CD14-positive monocyte (primary cell): ENCODE data around the gene LDLRAD4. TPM values are rescaled to one million over a fixed set of nuclear protein-coding genes. Genes with fewer than 3 reads are reported as not detected.

ENCODE experiments used
- DNase-seq, 3 donors: peaks; one replicate each; pipeline ENCODE4 v3.0.0-alpha.2; 2011 to 2022
- H2AFZ ChIP-seq: 2 replicates; pipeline ENCODE4 v1.6.0; 2012; ENCODE audit warnings: mild to moderate bottlenecking, low read depth, low read length, inconsistent platforms; ENCODE audit not compliant: insufficient read depth, poor library complexity, severe bottlenecking
- H3K27ac ChIP-seq, 2 donors: 1 replicate in 1 of 2; 2 replicates in 1 of 2; pipeline ENCODE4 v1.5.1; 2012 to 2013; ENCODE audit warnings: low read length in 2 of 2, control low read depth in 1 of 2, inconsistent platforms in 1 of 2, low read depth in 1 of 2, mild to moderate bottlenecking in 1 of 2
- H3K27me3 ChIP-seq, 2 donors: one replicate each; pipeline versions ENCODE4 v1.6.0 to v1.6.1; 2011 to 2013; ENCODE audit warnings: low read length in 2 of 2; ENCODE audit not compliant: control insufficient read depth in 2 of 2, insufficient read depth in 2 of 2
- H3K36me3 ChIP-seq, 2 donors: replicated peaks in 1 of 2; 1 replicate in 1 of 2; 2 replicates in 1 of 2; pipeline versions ENCODE4 v1.5.1 to v1.6.1; 2012 to 2013; ENCODE audit warnings: low read length in 2 of 2, control low read depth in 1 of 2, inconsistent platforms in 1 of 2, mild to moderate bottlenecking in 1 of 2; ENCODE audit not compliant: insufficient read depth in 2 of 2, control insufficient read depth in 1 of 2
- H3K4me1 ChIP-seq, 2 donors: 1 replicate in 1 of 2; 2 replicates in 1 of 2; pipeline versions ENCODE4 v1.5.1 to v1.6.1; 2012 to 2013; ENCODE audit warnings: low read length in 2 of 2, control low read depth in 1 of 2, inconsistent platforms in 1 of 2, mild to moderate bottlenecking in 1 of 2, moderate library complexity in 1 of 2; ENCODE audit not compliant: insufficient read depth in 2 of 2, control insufficient read depth in 1 of 2
- H3K4me2 ChIP-seq: replicated peaks from 2 replicates; pipeline ENCODE3; 2012; ENCODE audit warnings: low read length, moderate library complexity, mild to moderate bottlenecking; ENCODE audit not compliant: poor library complexity, severe bottlenecking; ENCODE audit errors: extremely low read depth
- H3K4me3 ChIP-seq, 3 experiments: fragments of 200-600 bp in 1 of 3; sonication (generic) in 1 of 3; replicated peaks in 1 of 3; 1 replicate in 2 of 3; 2 replicates in 1 of 3; pipeline ENCODE4 v1.5.1; 2011 to 2013; ENCODE audit warnings: low read length in 3 of 3, mild to moderate bottlenecking in 3 of 3, control low read depth in 2 of 3, low read depth in 2 of 3, inconsistent platforms in 1 of 3, moderate library complexity in 1 of 3
- H3K79me2 ChIP-seq: 2 replicates; pipeline ENCODE4 v1.6.0; 2012; ENCODE audit warnings: mild to moderate bottlenecking, control low read depth, inconsistent platforms, low read length, moderate library complexity; ENCODE audit not compliant: insufficient read depth
- H3K9ac ChIP-seq: 2 replicates; pipeline ENCODE4 v1.6.0; 2017; ENCODE audit warnings: low read length, mild to moderate bottlenecking; ENCODE audit not compliant: insufficient read depth, poor library complexity, severe bottlenecking
- H3K9me3 ChIP-seq, 2 donors: replicated peaks in 1 of 2; 1 replicate in 1 of 2; 2 replicates in 1 of 2; pipeline versions ENCODE4 v1.5.1 to v1.6.1; 2012 to 2013; ENCODE audit warnings: low read length in 2 of 2, control low read depth in 1 of 2; ENCODE audit not compliant: control insufficient read depth in 1 of 2, insufficient read depth in 1 of 2
- H4K20me1 ChIP-seq: 2 replicates; pipeline ENCODE4 v1.6.0; 2012; ENCODE audit warnings: mild to moderate bottlenecking, low read length, control low read depth, moderate library complexity; ENCODE audit not compliant: insufficient read depth
- H3K27ac Mint-ChIP-seq, 7 donors: one replicate each; pipeline ENCODE4 v1.8.0; 2020; ENCODE audit warnings: mild to moderate bottlenecking in 7 of 7, mixed read lengths in 7 of 7, moderate library complexity in 6 of 7, inconsistent platforms in 2 of 7
- H3K27me3 Mint-ChIP-seq, 3 donors: one replicate each; pipeline ENCODE4 v1.8.0; 2021 to 2022; ENCODE audit warnings: low read depth in 3 of 3, mild to moderate bottlenecking in 3 of 3, mixed read lengths in 3 of 3, moderate library complexity in 3 of 3, inconsistent platforms in 1 of 3
- H3K36me3 Mint-ChIP-seq, 2 donors: one replicate each; pipeline ENCODE4 v1.8.0; 2020; ENCODE audit warnings: mixed read lengths in 2 of 2, inconsistent platforms in 1 of 2, mild to moderate bottlenecking in 1 of 2
- H3K4me1 Mint-ChIP-seq: one replicate; pipeline ENCODE4 v1.8.0; 2020; ENCODE audit warnings: mild to moderate bottlenecking, mixed read lengths
- H3K4me3 Mint-ChIP-seq, 2 donors: one replicate each; pipeline ENCODE4 v1.8.0; 2020; ENCODE audit warnings: mild to moderate bottlenecking in 2 of 2, mixed read lengths in 2 of 2, moderate library complexity in 1 of 2
- H3K9me3 Mint-ChIP-seq, 7 donors: one replicate each; pipeline ENCODE4 v1.8.0; 2020 to 2022; ENCODE audit warnings: mixed read lengths in 7 of 7, mild to moderate bottlenecking in 6 of 7, moderate library complexity in 6 of 7, inconsistent platforms in 2 of 7
- CTCF ChIP-seq: fragments of 200-600 bp; IDR thresholded peaks from one replicate; pipeline ENCODE4 v1.8.0; 2022; ENCODE audit warnings: antibody characterized with exemption, mild to moderate bottlenecking
- WGBS: methylation state at CpG from one replicate; pipeline ENCODE4 v1.1.5; 2013; ENCODE audit warnings: missing lambda C conversion rate; ENCODE audit not compliant: insufficient coverage; 5-methylcytosine and 5-hydroxymethylcytosine counted together
- intact Hi-C, 2 donors: fragments of 100-400 bp; cut with micrococcal nuclease; formaldehyde crosslinking; loops; one replicate each; pipeline versions ENCODE4 v1.15.0 to v1.15.1; 2023
- polyA plus RNA-seq, 3 donors: library from polyadenylated mRNA; depleted of rRNA in 1 of 3; unstranded in 2 of 3; stranded (reverse) in 1 of 3; fragments of 300-500 nt in 2 of 3; fragments of >200 nt in 1 of 3; fragmentation: Illumina TruSeq in 2 of 3; gene quantifications; 1 replicate in 2 of 3; 2 replicates in 1 of 3; pipeline ENCODE4 v1.2.3, GENCODE V29; 2012 to 2021

The LDLRAD4 gene
- polyA plus RNA-seq, 3 donors = 13.5 to 15.4 (median 13.8) TPM

- H3K4me3 ChIP-seq = no peak overlapping the region
- H2AFZ ChIP-seq = no peak overlapping the region
- H3K4me1 Mint-ChIP-seq = peaks cover 14% of the 10 kb centered on the region
- no peak overlapping the region for H3K27ac ChIP-seq
- no peaks in the 10 kb centered on the region for H4K20me1 ChIP-seq
- no peak for TF ChIP-seq CTCF
- no peaks in the 10 kb centered on the region for H3K9me3 ChIP-seq
- intact Hi-C loops = loop anchor here (5.0 to 10.0 kb wide), 3 partner anchors 64 to 407 kb away; partner anchors contain the start of gene LDLRAD4 (in 1 of the 2)
- peaks cover 0 to 5% (median 0%) of the 10 kb centered on the region in 3 donors for H3K27me3 Mint-ChIP-seq
- H3K36me3 Mint-ChIP-seq = peaks cover 20 to 24% of the 10 kb centered on the region in 2 donors
- H3K9ac ChIP-seq = no peak overlapping the region
- no peaks in the 10 kb centered on the region for H3K36me3 ChIP-seq
- H3K79me2 ChIP-seq = no peaks in the 10 kb centered on the region
- 97% methylated on average over 20 of the region's 23 CpGs for WGBS
- no peaks in the 10 kb centered on the region for H3K27me3 ChIP-seq
- no peak overlapping the region for H3K4me3 Mint-ChIP-seq
- H3K4me2 ChIP-seq = no peak overlapping the region
- no peak for DNase-seq
- peaks cover 17 to 19% of the 10 kb centered on the region in 2 donors for H3K4me1 ChIP-seq
- H3K9me3 Mint-ChIP-seq = no peaks in the 10 kb centered on the region
- H3K27ac Mint-ChIP-seq = peak overlapping the region in 4 of 7 donors; percentile 19 to 62 (median 45)
Observed at GRCh38 chr18:13621446-13621849, 402.9 kb downstream of the LDLRAD4 start.

- no peak overlapping the region for H3K27ac ChIP-seq
- 89% methylated on average over 14 of the region's 19 CpGs for WGBS
- Mint-ChIP-seq H3K4me3 (no peak overlapping the region), H3K27ac (peak overlapping the region in 2 of 7 donors; percentile 62 to 63), H3K27me3 (peaks cover 0 to 2% (median 0%) of the 10 kb centered on the region in 3 donors), H3K4me1 (peaks cover 14% of the 10 kb centered on the region), H3K9me3 (no peaks in the 10 kb centered on the region), H3K36me3 (peaks cover 20 to 26% of the 10 kb centered on the region in 2 donors)
- no peaks in the 10 kb centered on the region for H3K79me2 ChIP-seq
- H3K27me3 ChIP-seq = no peaks in the 10 kb centered on the region
- no peaks in the 10 kb centered on the region for H4K20me1 ChIP-seq
- H3K36me3 ChIP-seq = no peaks in the 10 kb centered on the region
- DNase-seq = no peak
- intact Hi-C loops = loop anchor here (5.0 to 10.0 kb wide), 3 partner anchors 65 to 407 kb away; partner anchors contain the start of gene LDLRAD4 (in 1 of the 2)
- H3K4me1 ChIP-seq = peaks cover 17 to 19% of the 10 kb centered on the region in 2 donors
- no peak overlapping the region for H3K9ac ChIP-seq
- H3K4me3 ChIP-seq = no peak overlapping the region
- no peak for TF ChIP-seq CTCF
- no peaks in the 10 kb centered on the region for H3K9me3 ChIP-seq
- no peak overlapping the region for H2AFZ ChIP-seq
- no peak overlapping the region for H3K4me2 ChIP-seq
Observed at GRCh38 chr18:13621886-13622619, 403.5 kb downstream of the LDLRAD4 start.
